ENCODE results near the gene SFXN4. TPM values are rescaled to one million over a fixed set of nuclear protein-coding genes. Genes with fewer than 3 reads are reported as not detected.

SFXN4 gene
- total and polyA plus RNA-seq, 7 donors, result 14.8 to 48.3 (median 19.7) TPM

- H3K27me3 ChIP-seq, result no peaks in the 10 kb centered on the region
- H3K27ac ChIP-seq, result peak overlapping the region; percentile 92 to 100 (median 98)
- H3K4me3 ChIP-seq, result peak overlapping the region; percentile 60 to 87 (median 69)
- H3K9me3 ChIP-seq, result no peaks in the 10 kb centered on the region
- 43 to 48% methylated on average over 9 of the region's 9 CpGs for WGBS, 2 donors
- H3K36me3 ChIP-seq, result no peaks in the 10 kb centered on the region
- H3K4me1 ChIP-seq, result peaks cover 0 to 72% (median 62%) of the 10 kb centered on the region in 4 donors
- intact Hi-C loops (cut with DNase I), result loop anchor here (1.0 to 5.0 kb wide), 2 partner anchors 41 to 387 kb away; partner anchors contain the start of gene TIAL1
- TF ChIP-seq, protein P1, sequence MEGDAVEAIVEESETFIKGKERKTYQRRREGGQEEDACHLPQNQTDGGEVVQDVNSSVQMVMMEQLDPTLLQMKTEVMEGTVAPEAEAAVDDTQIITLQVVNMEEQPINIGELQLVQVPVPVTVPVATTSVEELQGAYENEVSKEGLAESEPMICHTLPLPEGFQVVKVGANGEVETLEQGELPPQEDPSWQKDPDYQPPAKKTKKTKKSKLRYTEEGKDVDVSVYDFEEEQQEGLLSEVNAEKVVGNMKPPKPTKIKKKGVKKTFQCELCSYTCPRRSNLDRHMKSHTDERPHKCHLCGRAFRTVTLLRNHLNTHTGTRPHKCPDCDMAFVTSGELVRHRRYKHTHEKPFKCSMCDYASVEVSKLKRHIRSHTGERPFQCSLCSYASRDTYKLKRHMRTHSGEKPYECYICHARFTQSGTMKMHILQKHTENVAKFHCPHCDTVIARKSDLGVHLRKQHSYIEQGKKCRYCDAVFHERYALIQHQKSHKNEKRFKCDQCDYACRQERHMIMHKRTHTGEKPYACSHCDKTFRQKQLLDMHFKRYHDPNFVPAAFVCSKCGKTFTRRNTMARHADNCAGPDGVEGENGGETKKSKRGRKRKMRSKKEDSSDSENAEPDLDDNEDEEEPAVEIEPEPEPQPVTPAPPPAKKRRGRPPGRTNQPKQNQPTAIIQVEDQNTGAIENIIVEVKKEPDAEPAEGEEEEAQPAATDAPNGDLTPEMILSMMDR (IDR thresholded peaks at IDR 0.05), result peak in 2 of 4 experiments; percentile 8 to 35
- no peak for TF ChIP-seq POLR2AphosphoS5 (IDR thresholded peaks at IDR 0.05)
- DNase-seq, result no peak
These were observed 44.3 kb upstream of the SFXN4 start for GRCh38 chr10:119209736-119210355.

DNA sequence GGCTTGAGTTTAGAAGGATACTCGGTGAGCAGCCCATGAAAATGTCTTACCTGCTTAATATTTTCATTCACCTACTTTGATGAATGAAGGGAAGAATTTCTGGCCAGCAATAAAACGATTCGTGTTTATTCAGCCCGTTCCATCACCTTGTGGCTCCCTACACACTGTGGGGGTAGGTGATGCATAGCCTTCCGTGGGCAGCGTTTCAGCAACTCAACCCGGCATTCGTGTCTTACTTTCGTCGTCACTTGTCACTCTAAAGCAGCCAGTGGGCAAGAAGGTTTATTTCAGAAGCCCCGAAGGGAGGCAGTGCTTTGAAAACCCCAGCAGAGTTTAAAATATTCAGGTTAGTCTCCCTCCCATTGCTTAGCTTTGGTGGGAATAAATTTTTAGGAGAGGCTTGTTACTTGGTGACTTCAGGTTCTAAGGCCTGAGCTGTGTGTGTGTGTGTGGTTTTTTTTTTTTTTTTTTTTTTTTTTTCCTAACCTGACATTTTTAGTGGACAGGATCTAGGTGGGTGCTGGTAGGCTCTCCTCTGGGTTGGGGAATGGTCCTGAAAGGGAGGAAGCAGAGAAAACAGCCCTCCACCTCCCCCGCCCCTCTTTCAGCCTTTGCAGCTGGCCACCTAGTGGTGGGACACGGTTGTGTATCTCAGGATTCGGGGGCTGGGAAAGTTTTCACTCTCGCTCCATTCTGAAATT is 43.7 kb upstream of the SFXN4 start:
- Histone ChIP-seq H3K9me3 (no peaks in the 10 kb centered on the region), H3K4me3 (peak overlapping the region; percentile 60 to 87 (median 69)), H3K36me3 (no peaks in the 10 kb centered on the region), H3K4me1 (peaks cover 0 to 68% (median 60%) of the 10 kb centered on the region in 4 donors), H3K27ac (peak overlapping the region; percentile 92 to 100 (median 98)), H3K27me3 (no peaks in the 10 kb centered on the region)
- 14 to 26% methylated on average over 15 of the region's 15 CpGs for WGBS, 2 donors
- intact Hi-C loops (cut with DNase I), result loop anchor here (1.0 to 5.0 kb wide), 2 partner anchors 42 to 388 kb away; partner anchors contain the start of gene TIAL1
- DNase-seq, result peak; percentile 86
- TF ChIP-seq POLR2AphosphoS5 (IDR thresholded peaks at IDR 0.05) (peak in 2 of 4 donors; percentile 7 to 15), POLR2A (IDR thresholded peaks at IDR 0.05) (no peak)
- TF ChIP-seq, protein P1 (IDR thresholded peaks at IDR 0.05), result peak in 3 of 4 experiments; percentile 75 to 88 (median 79)

DNA sequence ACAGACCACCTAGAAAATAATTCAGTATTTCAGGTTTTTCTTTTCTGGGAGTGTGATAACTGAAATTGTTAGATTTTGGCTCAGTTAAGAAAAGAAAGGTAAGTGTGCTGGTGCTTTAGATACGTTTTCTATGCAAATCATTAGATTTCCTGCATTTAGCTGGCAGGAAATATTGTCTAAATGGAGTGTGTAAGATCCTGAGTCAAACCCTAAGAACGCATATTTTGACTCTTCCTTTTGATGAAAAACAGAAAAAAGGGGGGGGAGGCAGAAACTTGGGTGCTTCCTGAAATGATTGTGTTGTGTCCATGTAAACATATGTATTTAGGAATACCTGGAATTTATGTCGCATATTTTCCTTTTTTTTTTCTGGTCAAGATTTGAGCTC is 43.0 kb upstream of the SFXN4 start:
- H3K36me3 ChIP-seq, result no peaks in the 10 kb centered on the region
- no peaks in the 10 kb centered on the region for H3K27me3 ChIP-seq
- intact Hi-C loops (cut with DNase I), result loop anchor here (5.0 kb wide), 1 partner anchor 389 kb away; the partner anchor contains the start of gene TIAL1
- H3K4me1 ChIP-seq, result peaks cover 0 to 62% (median 55%) of the 10 kb centered on the region in 4 donors
- H3K27ac ChIP-seq, result peak overlapping the region; percentile 92 to 100 (median 98)
- H3K4me3 ChIP-seq, result peak overlapping the region; percentile 60 to 87 (median 69)
- peak; percentile 2 for DNase-seq
- WGBS, 2 donors, result 11% methylated on average over 3 of the region's 3 CpGs
- no peak for TF ChIP-seq POLR2AphosphoS5 (IDR thresholded peaks at IDR 0.05)
- H3K9me3 ChIP-seq, result no peaks in the 10 kb centered on the region

GRCh38 chr10:119207713-119208552 is 42.4 kb upstream of the SFXN4 start:
- Histone ChIP-seq H3K27me3 (no peaks in the 10 kb centered on the region), H3K27ac (peak overlapping the region; percentile 92 to 100 (median 98)), H3K4me1 (peaks cover 0 to 56% (median 49%) of the 10 kb centered on the region in 4 donors), H3K9me3 (no peaks in the 10 kb centered on the region), H3K36me3 (no peaks in the 10 kb centered on the region), H3K4me3 (peak overlapping the region; percentile 60 to 87 (median 69))
- peak; percentile 78 for DNase-seq
- WGBS, 2 donors, result 0 to 1% methylated on average over 62 of the region's 62 CpGs
- no peak for TF ChIP-seq POLR2A (IDR thresholded peaks at IDR 0.05)
- TF ChIP-seq, protein P1 (IDR thresholded peaks at IDR 0.05), result no peak
- TF ChIP-seq EP300 (IDR thresholded peaks at IDR 0.05), result no peak
- peak in 1 of 4 donors; percentile 20 for TF ChIP-seq POLR2AphosphoS5 (IDR thresholded peaks at IDR 0.05)
- intact Hi-C loops (cut with DNase I), result loop anchor here (2.0 to 5.0 kb wide), 3 partner anchors 99 to 389 kb away; partner anchors contain the start of gene TIAL1
